GM12875 (cell line): ENCODE measurements around the gene NAMPT.

Source experiments
- H3K4me3 ChIP-seq: one replicate; pipeline ENCODE4 v1.5.1; 2011; ENCODE audit warnings: low read depth, low read length, control low read depth
- CTCF ChIP-seq: IDR thresholded peaks from 2 replicates; pipeline ENCODE4 v1.5.1; 2011; ENCODE audit warnings: low read depth, mild to moderate bottlenecking, control low read depth, inconsistent platforms, low read length, moderate library complexity, borderline replicate concordance; ENCODE audit not compliant: insufficient read depth

Gene NAMPT

DNA sequence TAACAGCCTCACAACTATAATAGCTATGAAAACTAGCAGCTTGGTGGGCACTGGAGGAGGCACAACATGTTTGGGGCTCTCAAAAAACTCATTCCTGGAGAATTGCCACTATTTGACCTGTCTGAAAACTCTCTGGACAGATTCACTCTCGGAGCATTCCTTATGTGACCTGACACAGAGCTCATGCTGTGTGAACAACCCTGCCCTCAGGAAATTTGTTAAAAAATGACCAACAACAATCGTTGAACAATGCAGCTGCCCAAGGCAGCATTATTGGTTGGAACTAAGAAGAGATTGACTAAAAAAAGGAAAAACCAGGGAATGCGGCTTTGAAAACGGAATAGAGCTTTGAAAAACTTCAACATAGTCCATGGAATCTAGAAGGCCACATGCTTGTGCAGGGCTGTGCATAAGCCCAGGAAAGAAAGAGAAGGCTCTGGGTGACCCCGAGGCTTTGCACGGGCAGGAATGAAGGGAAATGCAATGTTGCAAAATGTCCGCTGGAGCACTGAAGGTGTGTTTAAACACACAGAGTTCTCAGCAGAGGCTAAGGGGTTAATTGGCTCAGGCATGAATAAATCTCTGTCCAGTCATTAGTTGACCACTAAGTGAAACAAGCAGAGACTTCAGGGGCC, 52.8 kb downstream of the NAMPT start:
- H3K4me3 ChIP-seq: no peak overlapping the region
- no peak for TF ChIP-seq CTCF

GRCh38 chr7:106225856-106226255, 58.9 kb downstream of the NAMPT start:
- H3K4me3 ChIP-seq: no peak overlapping the region
- no peak for TF ChIP-seq CTCF

DNA sequence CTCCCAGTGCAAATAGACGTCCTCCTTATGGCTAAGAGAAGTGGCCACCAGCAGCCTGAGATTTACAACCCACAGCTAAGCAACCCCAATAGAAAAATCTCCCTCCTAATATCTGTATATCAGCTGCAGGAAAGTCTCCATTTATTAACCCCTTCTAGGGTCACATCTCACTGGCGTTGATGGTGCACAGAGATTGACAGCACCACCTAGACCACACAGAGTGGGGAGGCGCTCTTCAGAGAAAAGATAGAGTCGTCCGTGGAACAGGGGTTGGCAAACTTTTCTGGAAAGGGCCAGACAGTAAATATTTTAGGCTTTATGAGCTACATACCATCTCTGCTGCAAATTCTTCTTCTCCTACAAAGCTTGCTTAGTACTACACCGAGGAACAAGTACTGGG, 60.0 kb downstream of the NAMPT start:
- no peak for TF ChIP-seq CTCF
- no peak overlapping the region for H3K4me3 ChIP-seq

- H3K4me3 ChIP-seq: no peak overlapping the region
These were observed 61.6 kb downstream of the NAMPT start for GRCh38 chr7:106223156-106223555.

GRCh38 chr7:106222545-106222944, 62.2 kb downstream of the NAMPT start:
- no peak for TF ChIP-seq CTCF
- H3K4me3 ChIP-seq: no peak overlapping the region

More at GRCh38 chr7:106223156-106223555, 61.6 kb downstream of the NAMPT start:
- TF ChIP-seq CTCF: no peak

- no peak for TF ChIP-seq CTCF
- H3K4me3 ChIP-seq: no peak overlapping the region
These were observed 64.5 kb downstream of the NAMPT start for GRCh38 chr7:106220307-106220706.

DNA sequence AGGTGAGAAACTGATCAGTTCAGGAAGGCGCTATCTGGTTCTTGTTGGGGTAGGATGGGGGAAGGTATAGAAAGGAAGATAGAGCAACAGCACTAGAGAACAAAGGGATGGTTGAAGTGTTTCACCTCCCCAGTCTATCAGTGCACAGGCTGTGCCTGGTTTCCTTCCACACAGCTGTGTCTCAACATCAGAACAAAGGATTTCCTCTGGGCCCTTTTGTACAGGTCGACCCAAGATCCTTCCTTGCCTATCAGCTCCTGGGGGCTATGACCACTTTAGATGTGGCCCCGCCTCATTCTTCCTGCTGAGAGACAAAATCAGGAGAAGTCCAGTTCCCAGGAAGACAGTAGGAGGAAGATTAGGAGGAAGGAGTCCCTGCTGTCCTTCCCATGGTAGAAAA, 65.6 kb downstream of the NAMPT start:
- no peak for TF ChIP-seq CTCF
- H3K4me3 ChIP-seq: no peak overlapping the region
